Measurements from ENCODE around the gene HYAL2.
"Not testable (repeated sequence)": the region's sequence is repeated elsewhere in the genome, so short reads cannot be mapped to it uniquely, and the experiment has no call there.

Gene HYAL2

DNA sequence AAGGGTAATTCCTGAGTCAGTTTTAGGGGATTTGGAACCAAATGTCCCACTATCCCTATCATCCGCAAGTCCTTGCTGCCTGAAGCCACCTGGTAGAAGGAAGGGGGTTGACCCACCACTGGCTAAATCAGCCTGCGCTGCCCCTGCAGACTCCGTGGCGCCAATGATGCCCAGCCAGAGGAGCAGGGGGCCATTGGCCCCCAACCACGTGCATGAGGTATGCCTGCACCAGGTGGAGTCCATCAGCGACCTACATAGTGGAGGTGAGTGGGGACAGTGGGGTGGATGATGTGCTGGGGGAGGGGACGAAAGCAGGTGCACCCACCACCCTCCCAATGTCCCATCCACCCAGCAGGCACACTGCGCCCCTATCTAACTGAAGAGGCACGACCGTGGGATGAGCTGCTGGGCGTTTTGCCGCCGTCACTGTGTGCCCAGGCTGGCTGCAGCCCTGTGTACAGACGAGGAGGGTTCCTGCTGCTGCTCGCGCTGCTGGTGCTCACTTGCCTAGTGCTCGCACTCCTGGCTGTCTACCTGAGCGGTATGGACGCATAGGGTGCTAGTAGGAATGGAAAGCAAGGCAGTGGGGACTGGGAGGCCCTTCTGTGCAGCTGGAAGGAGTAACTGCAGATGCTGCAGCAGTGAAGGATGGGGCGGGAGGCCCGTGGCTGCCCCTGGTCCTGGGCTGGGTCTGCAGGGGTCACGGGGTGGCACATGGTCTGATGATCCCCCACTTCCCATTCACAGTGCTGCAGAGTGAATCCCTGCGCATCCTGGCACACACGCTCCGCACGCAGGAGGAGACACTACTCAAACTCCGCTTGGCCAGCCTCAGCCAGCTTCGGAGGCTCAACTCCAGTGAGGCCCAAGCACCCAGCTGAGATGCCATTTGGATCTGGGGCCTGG, 36.0 kb downstream of the HYAL2 start:
- no peak overlapping the region for H3K4me3 ChIP-seq (ENCODE audit: low read depth, low read length)
- no peak for DNase-seq (ENCODE audit: low read depth)
- TF ChIP-seq, protein P1, sequence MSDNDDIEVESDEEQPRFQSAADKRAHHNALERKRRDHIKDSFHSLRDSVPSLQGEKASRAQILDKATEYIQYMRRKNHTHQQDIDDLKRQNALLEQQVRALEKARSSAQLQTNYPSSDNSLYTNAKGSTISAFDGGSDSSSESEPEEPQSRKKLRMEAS (IDR thresholded peaks at IDR 0.05; ENCODE audit: low read depth, low read length), result no peak

DNA sequence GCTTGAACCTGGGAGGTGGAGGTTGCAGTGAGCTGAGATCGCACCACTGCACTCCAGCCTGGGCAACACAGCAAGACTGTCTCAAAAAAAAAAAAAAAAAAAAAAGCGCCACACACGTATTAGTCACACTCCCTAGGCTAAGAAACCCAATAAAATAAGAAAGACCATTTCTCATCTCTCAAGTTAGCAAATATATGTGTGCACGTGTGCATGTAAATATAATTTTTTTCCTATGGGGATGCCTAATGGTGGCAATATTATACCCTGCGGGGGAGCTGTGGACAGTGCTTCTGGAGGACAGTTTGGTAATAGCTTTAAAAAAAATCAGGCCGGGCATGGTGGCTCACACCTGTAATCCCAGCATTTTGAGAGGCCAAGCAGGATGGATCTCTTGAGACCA, 38.4 kb downstream of the HYAL2 start:
- not testable (repeated sequence) for H3K4me3 ChIP-seq (ENCODE audit: low read depth, low read length); DNase-seq (ENCODE audit: low read depth)

DNA sequence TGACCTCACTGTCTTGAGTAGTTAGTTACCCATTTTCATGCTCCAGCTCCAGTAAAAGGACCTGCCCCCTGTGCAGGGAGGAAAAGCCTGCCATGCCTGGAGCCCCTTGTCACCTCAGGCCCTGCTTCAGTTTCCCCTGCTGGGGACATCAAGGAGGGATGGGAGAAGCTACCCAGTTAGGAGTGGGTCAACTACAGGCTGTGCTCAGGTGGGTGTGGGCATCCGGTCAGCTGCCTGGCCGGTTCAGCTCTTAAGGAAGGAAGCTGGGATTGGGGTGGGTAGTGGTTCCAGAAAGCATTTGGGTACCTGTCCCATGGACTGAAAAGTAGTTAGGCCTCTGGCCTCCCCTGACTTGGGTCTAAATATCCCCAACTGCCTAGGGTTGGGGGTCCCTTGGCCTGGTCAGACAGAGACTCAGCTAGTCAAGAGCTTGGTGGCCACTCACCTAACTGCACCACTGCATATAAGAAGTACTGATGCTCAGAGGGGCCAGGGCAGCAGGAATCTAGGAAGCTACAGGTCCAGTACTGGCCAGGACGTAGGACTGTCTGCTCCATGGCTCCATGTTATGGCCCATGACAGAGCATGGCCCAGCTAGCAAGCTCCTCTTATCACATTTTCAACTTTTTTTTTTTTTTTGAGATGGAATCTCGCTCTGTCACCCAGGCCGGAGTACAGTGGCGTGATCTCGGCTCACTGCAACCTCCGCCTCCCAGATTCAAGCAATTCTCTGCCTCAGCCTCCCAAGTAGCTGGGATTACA, 43.1 kb downstream of the HYAL2 start:
- no peak for DNase-seq (ENCODE audit: low read depth)
- no peak for TF ChIP-seq POLR2A (IDR thresholded peaks at IDR 0.05; ENCODE audit: extremely low read depth, insufficient read length)
- TF ChIP-seq, protein P1 (IDR thresholded peaks at IDR 0.05; ENCODE audit: low read depth, low read length), result no peak
- TF ChIP-seq, protein P2, sequence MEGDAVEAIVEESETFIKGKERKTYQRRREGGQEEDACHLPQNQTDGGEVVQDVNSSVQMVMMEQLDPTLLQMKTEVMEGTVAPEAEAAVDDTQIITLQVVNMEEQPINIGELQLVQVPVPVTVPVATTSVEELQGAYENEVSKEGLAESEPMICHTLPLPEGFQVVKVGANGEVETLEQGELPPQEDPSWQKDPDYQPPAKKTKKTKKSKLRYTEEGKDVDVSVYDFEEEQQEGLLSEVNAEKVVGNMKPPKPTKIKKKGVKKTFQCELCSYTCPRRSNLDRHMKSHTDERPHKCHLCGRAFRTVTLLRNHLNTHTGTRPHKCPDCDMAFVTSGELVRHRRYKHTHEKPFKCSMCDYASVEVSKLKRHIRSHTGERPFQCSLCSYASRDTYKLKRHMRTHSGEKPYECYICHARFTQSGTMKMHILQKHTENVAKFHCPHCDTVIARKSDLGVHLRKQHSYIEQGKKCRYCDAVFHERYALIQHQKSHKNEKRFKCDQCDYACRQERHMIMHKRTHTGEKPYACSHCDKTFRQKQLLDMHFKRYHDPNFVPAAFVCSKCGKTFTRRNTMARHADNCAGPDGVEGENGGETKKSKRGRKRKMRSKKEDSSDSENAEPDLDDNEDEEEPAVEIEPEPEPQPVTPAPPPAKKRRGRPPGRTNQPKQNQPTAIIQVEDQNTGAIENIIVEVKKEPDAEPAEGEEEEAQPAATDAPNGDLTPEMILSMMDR (IDR thresholded peaks at IDR 0.05; ENCODE audit: low read depth, low read length), result no peak
- TF ChIP-seq MYC (IDR thresholded peaks at IDR 0.05; ENCODE audit: low read depth, low read length), result no peak
- no peak overlapping the region for H3K4me3 ChIP-seq (ENCODE audit: low read depth, low read length)

DNA sequence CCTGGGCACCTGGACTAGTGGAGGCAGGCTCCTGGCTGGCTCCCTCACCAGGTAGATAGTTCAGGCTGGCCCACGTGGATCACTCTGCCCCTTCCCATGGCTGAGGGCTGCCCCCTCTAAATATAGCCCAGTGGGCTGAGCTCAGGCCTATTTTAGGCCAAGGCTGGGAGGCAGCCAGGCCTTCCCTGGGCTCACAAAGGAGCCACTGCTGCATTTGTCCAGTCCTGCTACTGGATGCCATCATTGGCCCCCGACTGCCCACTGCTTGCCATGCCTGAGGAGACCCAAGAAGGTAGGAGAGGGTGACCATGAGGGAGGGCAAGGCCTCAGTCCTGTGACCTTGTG, 43.7 kb downstream of the HYAL2 start, which contains the start of gene LSMEM2:
LSMEM2 (plus strand) TSS at position 208 of the 345 bp plus-strand sequence; CDS start at position 235, 27 bp downstream.
- H3K4me3 ChIP-seq (ENCODE audit: low read depth, low read length), result no peak within 1 kb of the TSS
- TF ChIP-seq, protein P2 (IDR thresholded peaks at IDR 0.05; ENCODE audit: low read depth, low read length), result no peak
- TF ChIP-seq POLR2A (IDR thresholded peaks at IDR 0.05; ENCODE audit: extremely low read depth, insufficient read length), result no peak
- TF ChIP-seq, protein P1 (IDR thresholded peaks at IDR 0.05; ENCODE audit: low read depth, low read length), result no peak
- no peak for DNase-seq (ENCODE audit: low read depth)

DNA sequence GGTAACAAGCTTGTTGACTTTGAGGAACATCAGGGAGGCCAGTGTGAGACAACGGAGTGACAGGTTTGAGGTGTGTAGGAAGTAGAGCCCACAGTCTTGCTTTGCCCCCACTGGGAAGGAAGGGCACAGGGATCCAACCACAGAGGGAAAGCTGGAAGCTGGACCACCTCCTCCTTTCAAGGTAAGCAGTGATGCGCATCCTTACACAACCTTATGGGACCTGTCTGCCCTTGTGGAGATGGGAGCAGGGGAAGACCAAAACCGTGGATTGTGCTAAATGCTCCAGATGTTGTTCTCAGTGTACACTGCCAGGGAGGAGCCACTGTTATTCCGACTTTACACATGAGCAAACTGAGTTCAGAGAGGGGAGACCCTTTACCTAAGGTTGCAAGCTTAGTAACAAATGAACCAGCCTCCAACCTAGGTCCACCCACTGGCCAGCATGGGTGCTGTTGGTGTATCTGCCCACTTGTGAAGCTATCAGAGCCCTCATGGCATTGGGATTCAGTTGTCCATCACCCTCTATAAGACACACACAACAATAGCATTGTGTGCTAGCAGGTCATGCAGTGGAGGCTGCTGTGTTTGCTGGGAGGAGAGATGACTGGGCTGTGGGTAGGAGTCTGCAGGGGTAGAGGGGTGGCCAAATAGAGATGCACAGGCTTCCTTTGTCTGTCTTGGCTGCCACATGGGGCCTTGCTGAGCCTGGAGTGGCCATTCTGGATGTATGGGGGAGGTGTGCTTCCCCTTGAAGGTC, 44.2 kb downstream of the HYAL2 start:
- no peak overlapping the region for H3K4me3 ChIP-seq (ENCODE audit: low read depth, low read length)
- DNase-seq (ENCODE audit: low read depth), result no peak
- TF ChIP-seq MYC (IDR thresholded peaks at IDR 0.05; ENCODE audit: low read depth, low read length), result no peak
- TF ChIP-seq, protein P1 (IDR thresholded peaks at IDR 0.05; ENCODE audit: low read depth, low read length), result no peak
- TF ChIP-seq, protein P2 (IDR thresholded peaks at IDR 0.05; ENCODE audit: low read depth, low read length), result no peak
- TF ChIP-seq POLR2A (IDR thresholded peaks at IDR 0.05; ENCODE audit: extremely low read depth, insufficient read length), result no peak

DNA sequence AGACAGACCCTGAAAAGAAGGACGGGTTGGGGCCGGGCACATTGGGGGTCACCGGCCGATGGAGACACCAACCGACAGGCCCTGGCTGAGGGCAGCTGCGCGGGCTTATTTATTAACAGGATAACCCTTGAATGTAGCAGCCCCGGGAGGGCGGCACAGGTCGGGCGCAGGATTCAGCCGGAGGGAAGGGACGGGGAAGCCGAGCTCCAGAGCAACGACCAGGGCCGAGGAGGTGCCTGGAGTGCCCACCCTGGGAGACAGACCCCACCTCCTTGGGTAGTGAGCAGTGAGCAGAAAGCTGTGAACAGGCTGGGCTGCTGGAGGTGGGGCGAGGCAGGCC, 45.8 kb downstream of the HYAL2 start:
- TF ChIP-seq POLR2A (IDR thresholded peaks at IDR 0.05; ENCODE audit: extremely low read depth, insufficient read length) (no peak), MYC (IDR thresholded peaks at IDR 0.05; ENCODE audit: low read depth, low read length) (no peak)
- TF ChIP-seq, protein P1 (IDR thresholded peaks at IDR 0.05; ENCODE audit: low read depth, low read length), result no peak
- TF ChIP-seq, protein P2 (IDR thresholded peaks at IDR 0.05; ENCODE audit: low read depth, low read length), result no peak
- no peak overlapping the region for H3K4me3 ChIP-seq (ENCODE audit: low read depth, low read length)
- DNase-seq (ENCODE audit: low read depth), result no peak

Measured in NB4 (cell line).